CD14-positive monocyte (primary cell): Measurements from ENCODE around the gene SP100. TPM values are rescaled to one million over a fixed set of nuclear protein-coding genes. Genes with fewer than 3 reads are reported as not detected.

ENCODE experiments used
- DNase-seq, 3 donors: peaks; one replicate each; pipeline ENCODE4 v3.0.0-alpha.2; 2011 to 2022
- H2AFZ ChIP-seq: 2 replicates; pipeline ENCODE4 v1.6.0; 2012; ENCODE audit warnings: mild to moderate bottlenecking, low read depth, low read length, inconsistent platforms; ENCODE audit not compliant: insufficient read depth, poor library complexity, severe bottlenecking
- H3K27ac ChIP-seq, 2 donors: 1 replicate in 1 of 2; 2 replicates in 1 of 2; pipeline ENCODE4 v1.5.1; 2012 to 2013; ENCODE audit warnings: low read length in 2 of 2, control low read depth in 1 of 2, inconsistent platforms in 1 of 2, low read depth in 1 of 2, mild to moderate bottlenecking in 1 of 2
- H3K27me3 ChIP-seq, 2 donors: one replicate each; pipeline versions ENCODE4 v1.6.0 to v1.6.1; 2011 to 2013; ENCODE audit warnings: low read length in 2 of 2; ENCODE audit not compliant: control insufficient read depth in 2 of 2, insufficient read depth in 2 of 2
- H3K36me3 ChIP-seq, 2 donors: replicated peaks in 1 of 2; 1 replicate in 1 of 2; 2 replicates in 1 of 2; pipeline versions ENCODE4 v1.5.1 to v1.6.1; 2012 to 2013; ENCODE audit warnings: low read length in 2 of 2, control low read depth in 1 of 2, inconsistent platforms in 1 of 2, mild to moderate bottlenecking in 1 of 2; ENCODE audit not compliant: insufficient read depth in 2 of 2, control insufficient read depth in 1 of 2
- H3K4me1 ChIP-seq, 2 donors: 1 replicate in 1 of 2; 2 replicates in 1 of 2; pipeline versions ENCODE4 v1.5.1 to v1.6.1; 2012 to 2013; ENCODE audit warnings: low read length in 2 of 2, control low read depth in 1 of 2, inconsistent platforms in 1 of 2, mild to moderate bottlenecking in 1 of 2, moderate library complexity in 1 of 2; ENCODE audit not compliant: insufficient read depth in 2 of 2, control insufficient read depth in 1 of 2
- H3K4me2 ChIP-seq: replicated peaks from 2 replicates; pipeline ENCODE3; 2012; ENCODE audit warnings: low read length, moderate library complexity, mild to moderate bottlenecking; ENCODE audit not compliant: poor library complexity, severe bottlenecking; ENCODE audit errors: extremely low read depth
- H3K4me3 ChIP-seq, 3 experiments: fragments of 200-600 bp in 1 of 3; sonication (generic) in 1 of 3; replicated peaks in 1 of 3; 1 replicate in 2 of 3; 2 replicates in 1 of 3; pipeline ENCODE4 v1.5.1; 2011 to 2013; ENCODE audit warnings: low read length in 3 of 3, mild to moderate bottlenecking in 3 of 3, control low read depth in 2 of 3, low read depth in 2 of 3, inconsistent platforms in 1 of 3, moderate library complexity in 1 of 3
- H3K79me2 ChIP-seq: 2 replicates; pipeline ENCODE4 v1.6.0; 2012; ENCODE audit warnings: mild to moderate bottlenecking, control low read depth, inconsistent platforms, low read length, moderate library complexity; ENCODE audit not compliant: insufficient read depth
- H3K9ac ChIP-seq: 2 replicates; pipeline ENCODE4 v1.6.0; 2017; ENCODE audit warnings: low read length, mild to moderate bottlenecking; ENCODE audit not compliant: insufficient read depth, poor library complexity, severe bottlenecking
- H3K9me3 ChIP-seq, 2 donors: replicated peaks in 1 of 2; 1 replicate in 1 of 2; 2 replicates in 1 of 2; pipeline versions ENCODE4 v1.5.1 to v1.6.1; 2012 to 2013; ENCODE audit warnings: low read length in 2 of 2, control low read depth in 1 of 2; ENCODE audit not compliant: control insufficient read depth in 1 of 2, insufficient read depth in 1 of 2
- H4K20me1 ChIP-seq: 2 replicates; pipeline ENCODE4 v1.6.0; 2012; ENCODE audit warnings: mild to moderate bottlenecking, low read length, control low read depth, moderate library complexity; ENCODE audit not compliant: insufficient read depth
- H3K27ac Mint-ChIP-seq, 7 donors: one replicate each; pipeline ENCODE4 v1.8.0; 2020; ENCODE audit warnings: mild to moderate bottlenecking in 7 of 7, mixed read lengths in 7 of 7, moderate library complexity in 6 of 7, inconsistent platforms in 2 of 7
- H3K27me3 Mint-ChIP-seq, 3 donors: one replicate each; pipeline ENCODE4 v1.8.0; 2021 to 2022; ENCODE audit warnings: low read depth in 3 of 3, mild to moderate bottlenecking in 3 of 3, mixed read lengths in 3 of 3, moderate library complexity in 3 of 3, inconsistent platforms in 1 of 3
- H3K36me3 Mint-ChIP-seq, 2 donors: one replicate each; pipeline ENCODE4 v1.8.0; 2020; ENCODE audit warnings: mixed read lengths in 2 of 2, inconsistent platforms in 1 of 2, mild to moderate bottlenecking in 1 of 2
- H3K4me1 Mint-ChIP-seq: one replicate; pipeline ENCODE4 v1.8.0; 2020; ENCODE audit warnings: mild to moderate bottlenecking, mixed read lengths
- H3K4me3 Mint-ChIP-seq, 2 donors: one replicate each; pipeline ENCODE4 v1.8.0; 2020; ENCODE audit warnings: mild to moderate bottlenecking in 2 of 2, mixed read lengths in 2 of 2, moderate library complexity in 1 of 2
- H3K9me3 Mint-ChIP-seq, 7 donors: one replicate each; pipeline ENCODE4 v1.8.0; 2020 to 2022; ENCODE audit warnings: mixed read lengths in 7 of 7, mild to moderate bottlenecking in 6 of 7, moderate library complexity in 6 of 7, inconsistent platforms in 2 of 7
- WGBS: methylation state at CpG from one replicate; pipeline ENCODE4 v1.1.5; 2013; ENCODE audit warnings: missing lambda C conversion rate; ENCODE audit not compliant: insufficient coverage; 5-methylcytosine and 5-hydroxymethylcytosine counted together
- intact Hi-C, 2 donors: fragments of 100-400 bp; cut with micrococcal nuclease; formaldehyde crosslinking; loops; one replicate each; pipeline versions ENCODE4 v1.15.0 to v1.15.1; 2023
- polyA plus RNA-seq, 3 donors: library from polyadenylated mRNA; depleted of rRNA in 1 of 3; unstranded in 2 of 3; stranded (reverse) in 1 of 3; fragments of 300-500 nt in 2 of 3; fragments of >200 nt in 1 of 3; fragmentation: Illumina TruSeq in 2 of 3; gene quantifications; 1 replicate in 2 of 3; 2 replicates in 1 of 3; pipeline ENCODE4 v1.2.3, GENCODE V29; 2012 to 2021
- TF ChIP-seq, protein P1 (sequence below): fragments of 200-600 bp; IDR thresholded peaks from one replicate; pipeline ENCODE4 v1.8.0; 2022; ENCODE audit warnings: antibody characterized with exemption, mild to moderate bottlenecking

Gene SP100
- polyA plus RNA-seq, 3 donors = 68.1 to 101 (median 97.4) TPM

DNA sequence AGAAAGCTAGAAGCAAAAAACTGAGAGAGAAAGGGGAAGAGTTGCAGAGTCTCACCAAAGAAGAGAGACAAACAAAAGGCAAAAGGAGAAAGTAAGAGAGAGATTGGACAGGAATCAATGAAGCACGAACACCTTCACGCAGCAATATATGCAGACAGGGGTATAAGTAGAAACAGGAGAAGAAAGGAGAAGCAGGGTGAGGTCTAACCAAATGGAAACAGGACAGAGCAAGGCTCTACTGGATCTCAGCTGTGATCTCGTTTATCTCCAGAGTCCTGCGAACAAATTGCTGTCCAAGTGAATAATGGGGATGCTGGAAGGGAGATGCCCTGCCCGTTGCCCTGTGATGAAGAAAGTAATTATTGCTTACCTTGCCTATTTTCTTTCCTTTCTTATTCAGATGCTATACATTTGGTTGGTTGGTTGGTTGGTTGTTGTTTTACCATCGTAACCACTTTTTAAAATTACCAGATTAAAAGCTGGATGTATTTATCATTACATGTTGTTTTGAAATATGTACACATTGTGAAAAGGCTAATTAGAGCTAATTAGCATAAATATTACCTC is 34.0 kb downstream of the SP100 start:
- Histone ChIP-seq H3K9ac (no peak overlapping the region), H3K4me3 (no peak overlapping the region), H3K4me1 (peaks cover 20 to 22% of the 10 kb centered on the region in 2 donors), H4K20me1 (peaks cover 52% of the 10 kb centered on the region), H3K9me3 (peaks cover 9 to 14% of the 10 kb centered on the region in 2 donors), H3K36me3 (peaks cover 80 to 100% of the 10 kb centered on the region in 2 donors), H3K27me3 (no peaks in the 10 kb centered on the region), H3K27ac (peak overlapping the region in 1 of 2 donors; percentile 81), H2AFZ (no peak overlapping the region), H3K79me2 (peaks cover 62% of the 10 kb centered on the region), H3K4me2 (no peak overlapping the region)
- H3K4me1 Mint-ChIP-seq = peaks cover 39% of the 10 kb centered on the region
- no peak overlapping the region for H3K4me3 Mint-ChIP-seq
- H3K27me3 Mint-ChIP-seq = peaks cover 0 to 4% (median 1%) of the 10 kb centered on the region in 3 donors
- no peak for DNase-seq
- peak overlapping the region in 3 of 7 donors; percentile 31 to 92 (median 79) for H3K27ac Mint-ChIP-seq
- TF ChIP-seq, protein P1, sequence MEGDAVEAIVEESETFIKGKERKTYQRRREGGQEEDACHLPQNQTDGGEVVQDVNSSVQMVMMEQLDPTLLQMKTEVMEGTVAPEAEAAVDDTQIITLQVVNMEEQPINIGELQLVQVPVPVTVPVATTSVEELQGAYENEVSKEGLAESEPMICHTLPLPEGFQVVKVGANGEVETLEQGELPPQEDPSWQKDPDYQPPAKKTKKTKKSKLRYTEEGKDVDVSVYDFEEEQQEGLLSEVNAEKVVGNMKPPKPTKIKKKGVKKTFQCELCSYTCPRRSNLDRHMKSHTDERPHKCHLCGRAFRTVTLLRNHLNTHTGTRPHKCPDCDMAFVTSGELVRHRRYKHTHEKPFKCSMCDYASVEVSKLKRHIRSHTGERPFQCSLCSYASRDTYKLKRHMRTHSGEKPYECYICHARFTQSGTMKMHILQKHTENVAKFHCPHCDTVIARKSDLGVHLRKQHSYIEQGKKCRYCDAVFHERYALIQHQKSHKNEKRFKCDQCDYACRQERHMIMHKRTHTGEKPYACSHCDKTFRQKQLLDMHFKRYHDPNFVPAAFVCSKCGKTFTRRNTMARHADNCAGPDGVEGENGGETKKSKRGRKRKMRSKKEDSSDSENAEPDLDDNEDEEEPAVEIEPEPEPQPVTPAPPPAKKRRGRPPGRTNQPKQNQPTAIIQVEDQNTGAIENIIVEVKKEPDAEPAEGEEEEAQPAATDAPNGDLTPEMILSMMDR = no peak
- 100% methylated on average over 3 of the region's 6 CpGs for WGBS
- H3K9me3 Mint-ChIP-seq = peaks cover 12 to 27% (median 16%) of the 10 kb centered on the region in 7 donors
- H3K36me3 Mint-ChIP-seq = peaks cover 90 to 96% of the 10 kb centered on the region in 2 donors
- intact Hi-C loops = loop anchor here in 1 of 2 donors (5.0 kb wide), 1 partner anchor 38 kb away; no protein-coding TSS in a partner anchor

- Histone ChIP-seq H3K36me3 (peaks cover 57 to 92% of the 10 kb centered on the region in 2 donors), H3K27ac (peak overlapping the region in 1 of 2 donors; percentile 39), H3K4me1 (peaks cover 27 to 31% of the 10 kb centered on the region in 2 donors), H4K20me1 (peaks cover 29% of the 10 kb centered on the region), H3K4me3 (no peak overlapping the region), H3K9me3 (peaks cover 9 to 14% of the 10 kb centered on the region in 2 donors), H3K79me2 (peaks cover 68% of the 10 kb centered on the region), H3K27me3 (no peaks in the 10 kb centered on the region), H2AFZ (no peak overlapping the region), H3K4me2 (no peak overlapping the region), H3K9ac (no peak overlapping the region)
- Mint-ChIP-seq H3K27ac (peak overlapping the region in 5 of 7 donors; percentile 16 to 66 (median 58)), H3K9me3 (peaks cover 15 to 37% (median 24%) of the 10 kb centered on the region in 7 donors), H3K27me3 (peaks cover 0 to 2% (median 1%) of the 10 kb centered on the region in 3 donors), H3K4me3 (no peak overlapping the region), H3K4me1 (peaks cover 43% of the 10 kb centered on the region), H3K36me3 (peaks cover 79 to 85% of the 10 kb centered on the region in 2 donors)
- DNase-seq = peak in 2 of 3 donors; percentile 62 to 66
- TF ChIP-seq, protein P1 = no peak
- no CpG with 5 or more reads among the region's 2 CpGs for WGBS
- intact Hi-C loops = no loop called here
Measured at GRCh38 chr2:230453006-230453405, 37.0 kb downstream of the SP100 start.
